Stimulated activated CD8-positive, alpha-beta memory T cell treated with anti-CD3 and anti-CD28 coated beads, Interleukin-4, amount 100 ng/mL, for 4 hours (primary cell): Measurements from ENCODE around the gene MACO1.
"Not testable (repeated sequence)": the region's sequence is repeated elsewhere in the genome, so short reads cannot be mapped to it uniquely, and the experiment has no call there.

ENCODE experiments used
- DNase-seq, 2 donors: peaks; one replicate each; pipeline ENCODE4 v3.0.0-alpha.2; 2020; ENCODE audit warnings: low read depth in 2 of 2, low spot score in 1 of 2

MACO1 gene

DNA sequence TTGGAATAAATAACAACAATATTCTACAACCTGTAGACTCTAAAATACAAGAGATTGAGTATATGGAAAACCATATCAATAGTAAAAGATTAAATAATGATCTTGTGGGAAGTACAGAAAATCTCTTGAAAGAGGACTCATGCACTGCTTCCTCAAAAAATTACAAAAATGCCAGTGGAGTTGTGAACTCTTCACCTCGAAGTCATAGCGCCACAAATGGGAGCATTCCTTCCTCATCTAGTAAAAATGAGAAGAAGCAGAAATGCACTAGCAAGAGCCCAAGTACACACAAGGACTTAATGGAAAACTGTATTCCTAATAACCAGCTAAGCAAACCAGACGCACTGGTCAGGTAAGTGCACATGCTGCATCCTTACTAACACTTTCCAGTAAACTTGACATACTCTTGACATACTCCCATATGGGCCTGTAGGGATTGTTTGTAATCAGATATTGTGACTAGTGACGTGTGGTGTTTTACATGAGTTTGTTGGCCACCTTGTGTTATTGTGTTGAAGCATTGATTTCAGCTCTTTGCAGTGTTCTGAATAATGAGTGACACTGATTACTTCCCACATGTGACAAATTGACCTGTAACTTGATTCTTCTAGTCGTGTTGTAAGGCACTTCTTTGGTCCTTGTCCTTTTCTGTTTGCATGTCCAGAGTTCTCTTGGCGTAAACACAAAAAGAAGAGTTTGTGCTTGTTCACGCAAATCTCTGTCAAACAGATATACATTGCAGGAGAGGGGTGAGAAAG lies 28.0 kb downstream of the MACO1 start:
- no peak for DNase-seq

DNA sequence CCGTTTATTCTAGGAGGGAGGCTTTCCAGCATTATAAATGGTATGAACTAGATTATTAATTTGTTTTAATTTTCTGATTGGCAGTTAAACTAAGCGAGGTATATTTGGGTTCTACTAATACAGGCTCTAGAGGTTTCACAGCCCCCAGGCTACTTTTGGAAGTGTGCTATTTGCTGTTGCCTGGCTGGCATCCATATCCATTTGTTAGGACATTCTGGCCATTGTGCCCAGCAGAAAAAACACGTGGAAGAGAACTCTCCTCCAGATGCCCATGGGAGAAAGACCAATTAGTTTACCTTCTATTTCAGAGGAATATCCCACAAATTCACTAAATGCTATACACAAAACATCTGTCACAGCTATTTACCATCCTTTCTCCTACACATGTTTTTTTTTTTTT lies 29.3 kb downstream of the MACO1 start:
- DNase-seq = no peak

DNA sequence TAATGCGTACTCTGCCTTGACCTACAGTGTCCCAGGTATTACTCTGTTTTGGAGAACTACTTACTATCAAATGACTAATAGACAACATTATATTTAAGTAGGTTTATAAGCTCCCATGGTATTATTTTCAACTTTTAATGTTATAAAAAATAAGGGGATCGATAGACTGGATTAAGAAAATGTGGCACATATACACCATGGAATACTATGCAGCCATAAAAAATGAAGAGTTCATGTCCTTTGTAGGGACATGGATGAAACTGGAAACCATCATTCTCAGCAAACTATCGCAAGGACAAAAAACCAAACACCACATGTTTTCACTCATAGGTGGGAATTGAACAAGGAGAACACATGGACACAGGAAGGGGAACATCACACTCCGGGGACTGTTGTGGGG lies 30.1 kb downstream of the MACO1 start:
- not testable (repeated sequence) for DNase-seq

DNA sequence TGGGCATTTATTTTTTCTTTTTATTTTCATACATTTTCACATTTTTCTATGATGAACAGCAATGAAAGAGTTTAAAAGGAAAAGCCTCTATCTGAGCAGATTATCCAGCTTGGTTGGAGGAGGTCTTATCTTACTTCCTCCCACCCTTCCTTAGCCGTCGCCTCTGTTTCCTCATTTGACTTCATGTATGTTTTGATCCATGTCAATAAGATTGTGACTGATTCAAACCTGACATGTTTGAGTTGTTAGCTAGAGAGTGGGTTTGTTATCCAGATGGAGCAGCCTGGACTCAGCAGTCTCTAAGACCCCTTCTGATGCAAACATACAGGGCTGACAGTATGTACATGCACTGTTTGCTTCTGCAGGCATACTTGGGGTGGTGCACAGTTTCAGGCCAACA lies 31.2 kb downstream of the MACO1 start:
- DNase-seq = no peak

DNA sequence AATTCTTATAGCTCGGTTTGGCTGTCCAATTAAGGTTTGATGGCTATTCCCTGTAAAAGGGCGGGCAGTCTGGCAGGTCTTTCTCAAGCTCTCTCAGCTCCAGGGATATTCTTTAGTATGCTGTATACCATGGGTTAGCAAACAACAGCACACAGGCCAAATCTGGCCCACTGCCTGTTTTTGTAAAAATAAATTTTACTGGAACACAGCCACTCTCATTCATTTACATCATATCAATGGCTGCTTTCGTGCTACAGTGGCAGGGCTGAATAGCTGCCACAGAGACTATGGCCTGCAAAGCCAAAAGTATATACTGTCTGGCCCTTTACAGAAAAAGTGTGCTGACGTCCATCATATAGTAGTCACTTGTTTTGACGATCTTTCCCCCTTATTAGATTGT lies 32.0 kb downstream of the MACO1 start:
- no peak for DNase-seq

DNA sequence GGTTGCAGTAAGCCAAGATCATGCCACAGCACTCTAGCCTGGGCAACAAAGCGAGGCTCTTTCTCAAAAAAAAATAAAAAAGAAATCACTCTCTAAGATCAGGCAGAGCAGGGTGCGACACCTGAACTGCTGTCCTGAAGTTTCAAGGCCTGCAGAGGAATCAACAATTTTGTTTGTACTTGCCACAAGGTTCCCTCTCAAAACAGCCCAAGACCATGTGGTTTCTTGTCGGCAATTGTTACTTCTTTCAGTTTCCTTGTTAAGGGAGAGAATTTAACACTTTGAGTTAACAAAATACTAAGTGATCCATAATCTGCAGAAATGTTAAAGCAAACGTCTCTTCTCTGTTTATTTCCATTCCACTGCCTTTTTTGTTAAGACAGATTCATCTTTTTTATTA lies 36.5 kb downstream of the MACO1 start:
- no peak for DNase-seq

DNA sequence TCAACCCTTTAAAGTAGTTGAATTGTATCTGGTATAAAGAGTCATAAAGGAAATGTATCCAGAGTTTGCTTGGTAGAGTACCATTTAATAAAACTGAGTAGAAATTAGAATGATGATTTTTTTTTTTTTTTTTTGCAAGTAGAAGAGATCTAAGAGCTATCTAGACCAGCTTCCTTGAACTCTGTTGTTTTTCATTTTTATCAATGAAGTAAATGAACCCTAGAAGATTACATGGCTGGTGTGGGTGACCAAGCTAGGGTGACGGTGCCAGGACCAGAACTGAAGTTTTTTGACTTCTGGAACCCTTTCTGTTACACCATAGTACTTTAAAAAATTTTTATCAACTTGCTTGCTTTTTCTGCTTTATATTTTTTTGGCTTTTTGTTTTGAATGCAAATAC lies 36.9 kb downstream of the MACO1 start:
- no peak for DNase-seq

DNA sequence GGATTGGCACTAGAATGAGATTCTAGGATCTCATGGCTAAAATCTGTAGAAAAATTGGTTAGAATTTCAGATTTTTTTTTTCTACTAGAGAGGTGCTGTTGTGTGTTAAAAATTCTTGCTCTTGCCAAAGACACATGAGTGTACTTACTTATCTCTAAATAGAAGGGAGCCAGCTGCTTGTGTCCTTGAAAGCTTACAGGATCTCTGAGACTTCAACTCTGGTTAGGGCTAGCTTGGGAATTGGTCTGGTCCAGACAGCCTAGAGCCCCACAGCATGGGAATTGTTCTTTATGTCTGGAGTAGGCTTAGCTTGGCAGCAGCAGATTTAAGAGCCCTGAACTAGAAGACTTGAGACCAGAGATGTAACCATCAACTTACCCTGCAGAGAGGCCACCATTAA lies 37.3 kb downstream of the MACO1 start:
- no peak for DNase-seq

DNA sequence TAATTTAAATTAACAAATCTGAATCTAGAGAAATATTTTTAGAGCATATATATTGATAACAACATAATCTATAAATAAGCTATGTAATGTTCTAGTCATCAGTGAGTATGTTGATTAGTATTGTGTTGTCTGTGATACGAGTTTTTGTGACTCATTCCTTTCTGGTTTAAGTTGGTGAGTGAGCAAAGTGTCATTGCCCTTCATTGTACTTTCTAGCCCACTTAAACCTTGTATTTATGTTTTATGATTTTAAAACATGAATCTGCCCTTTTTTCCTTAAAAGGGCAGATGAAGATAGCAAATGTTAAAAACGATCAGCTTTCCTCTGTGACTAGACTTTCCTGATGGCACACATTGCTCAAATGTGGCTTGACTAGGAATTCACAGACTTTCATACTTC lies 38.5 kb downstream of the MACO1 start:
- no peak for DNase-seq

DNA sequence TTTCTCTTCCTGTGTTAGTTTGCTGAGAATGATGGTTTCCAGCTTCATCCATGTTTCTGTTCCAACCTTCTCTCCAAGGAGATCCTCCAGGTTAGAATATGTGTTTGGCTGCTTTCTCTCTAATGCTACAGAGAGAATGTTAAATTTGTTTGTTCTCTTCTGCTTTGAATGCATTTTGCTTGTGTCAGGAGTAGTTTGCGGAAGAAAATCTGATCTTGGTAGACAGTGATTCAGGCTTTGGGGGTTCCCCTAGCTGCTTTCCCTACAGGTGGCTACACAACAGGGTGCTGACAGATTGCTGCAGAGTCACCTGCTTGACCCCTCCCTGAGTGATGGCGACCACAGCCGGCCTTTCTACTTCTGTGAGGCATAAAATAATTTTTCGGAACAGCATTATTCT lies 41.8 kb downstream of the MACO1 start:
- DNase-seq = no peak

DNA sequence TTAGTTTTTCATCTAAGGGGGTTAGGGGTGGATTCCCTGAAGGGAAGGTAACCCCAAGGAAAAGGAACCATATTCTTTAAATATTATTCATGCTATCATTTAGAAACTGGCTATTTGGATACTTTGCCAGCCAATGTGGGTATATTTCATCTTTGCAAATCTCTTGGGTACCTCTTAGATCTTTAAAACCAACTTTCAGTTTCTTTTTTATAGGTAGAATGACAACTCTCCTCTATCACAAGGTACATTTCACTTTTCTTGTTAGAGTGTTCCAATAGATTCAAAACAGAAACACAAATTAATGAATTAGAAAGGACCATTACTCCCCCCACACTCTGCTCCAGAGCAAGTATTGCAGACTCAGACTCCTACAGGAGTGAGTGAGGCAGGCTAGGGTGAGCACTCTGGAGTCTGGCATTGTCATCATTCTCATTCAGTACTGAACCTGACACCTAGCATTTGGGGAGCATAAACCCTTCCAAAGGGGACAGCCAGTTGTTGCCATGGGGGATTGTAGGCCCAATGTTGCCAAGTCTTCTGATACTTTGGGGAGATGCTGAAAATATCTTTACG lies 43.0 kb downstream of the MACO1 start:
- DNase-seq = no peak

DNA sequence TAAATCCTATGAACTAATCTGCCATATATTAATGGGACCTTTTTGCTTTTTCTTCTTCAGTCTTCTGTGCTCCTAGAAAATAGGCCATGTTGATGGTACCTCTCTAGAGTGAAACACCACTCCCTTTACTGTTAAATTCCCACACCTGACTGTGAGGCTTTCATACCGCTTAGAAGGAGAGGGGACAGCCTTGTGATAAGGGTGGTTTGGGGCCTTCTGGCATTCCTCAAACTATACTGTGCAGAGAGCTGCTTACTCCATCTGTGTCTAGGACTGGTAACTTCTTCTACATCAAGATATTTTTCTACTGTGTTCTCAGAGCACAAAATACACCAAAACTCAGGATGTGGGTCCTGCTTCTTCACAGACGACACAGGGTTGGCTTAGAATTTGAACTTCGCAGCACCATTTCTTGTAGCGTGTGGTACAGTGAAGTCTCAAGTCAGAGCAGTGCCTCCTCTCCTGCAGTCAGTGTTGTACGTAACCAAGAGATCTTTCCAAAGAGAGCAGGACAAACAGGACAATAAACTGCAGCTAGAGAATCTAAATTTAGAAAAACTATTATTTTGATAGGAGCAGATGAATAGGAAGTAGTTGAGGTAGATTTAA lies 43.8 kb downstream of the MACO1 start:
- DNase-seq = no peak

DNA sequence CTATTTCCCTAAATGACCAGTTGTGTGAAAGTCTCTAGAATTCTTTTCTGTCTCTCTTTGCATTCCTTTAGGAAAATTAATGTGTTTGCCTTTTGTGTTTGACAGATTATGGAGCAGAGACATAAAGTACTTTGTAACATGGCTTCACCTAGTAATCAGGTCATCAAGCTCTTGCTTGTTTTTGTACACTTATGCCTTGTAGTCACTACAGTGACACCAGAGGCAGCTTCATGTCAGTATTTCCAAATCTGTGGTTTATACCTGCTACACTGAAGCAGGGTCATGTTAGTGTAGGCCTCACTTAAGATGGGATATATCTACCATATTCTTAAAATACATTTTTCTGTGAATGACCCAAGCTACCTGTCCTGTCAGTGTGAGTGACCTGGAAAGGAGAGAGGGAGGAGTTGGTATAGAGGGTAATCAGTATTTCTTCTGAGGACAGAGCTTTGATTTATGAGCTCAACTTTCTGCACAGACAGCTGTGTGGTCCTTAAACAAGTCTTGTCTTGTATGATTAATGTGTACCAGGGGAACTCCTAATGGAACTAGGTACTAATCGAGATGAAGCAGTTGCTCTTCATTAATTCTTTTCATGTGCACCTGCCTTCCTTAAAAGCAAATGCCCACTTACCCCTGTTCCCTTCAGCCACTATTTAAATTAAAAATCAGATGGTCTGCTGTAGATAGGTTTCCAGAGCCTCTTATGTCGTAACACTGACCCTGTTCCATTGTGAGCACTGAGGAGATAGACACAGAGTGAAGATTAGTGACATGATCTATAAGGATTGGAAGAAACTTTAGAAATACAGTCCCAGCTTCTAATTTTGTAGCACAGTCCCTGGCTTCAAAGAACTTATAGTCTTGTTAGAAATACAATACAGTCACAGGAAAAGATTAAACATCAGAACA lies 45.7 kb downstream of the MACO1 start:
- DNase-seq = no peak

DNA sequence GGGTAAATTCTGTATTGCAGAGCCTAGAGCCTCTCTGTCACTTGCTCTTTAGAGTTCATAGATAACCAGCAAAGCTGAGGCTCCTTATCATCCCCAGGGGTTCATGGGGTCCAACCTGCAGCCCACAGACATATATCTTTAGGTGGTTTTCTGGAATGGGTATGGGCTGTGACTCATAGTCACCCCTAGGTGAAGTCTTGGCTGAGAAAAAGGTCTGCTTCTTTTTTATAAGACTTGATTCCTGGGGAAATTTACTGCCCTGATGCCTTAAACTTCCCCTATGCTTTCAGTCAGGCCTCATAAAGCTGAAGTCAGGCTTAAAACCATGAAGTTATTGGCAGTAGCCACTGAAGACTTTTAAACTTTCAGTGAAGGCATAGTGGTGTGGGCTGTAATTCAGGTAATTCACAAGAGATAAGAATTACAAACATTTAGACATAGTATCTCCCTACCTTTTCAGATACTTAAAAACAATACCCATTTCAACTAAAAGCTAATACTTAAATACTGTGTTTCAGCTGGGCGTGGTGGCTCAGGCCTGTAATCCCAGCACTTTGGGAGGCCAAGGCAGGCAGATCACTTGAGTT lies 46.8 kb downstream of the MACO1 start:
- no peak for DNase-seq

DNA sequence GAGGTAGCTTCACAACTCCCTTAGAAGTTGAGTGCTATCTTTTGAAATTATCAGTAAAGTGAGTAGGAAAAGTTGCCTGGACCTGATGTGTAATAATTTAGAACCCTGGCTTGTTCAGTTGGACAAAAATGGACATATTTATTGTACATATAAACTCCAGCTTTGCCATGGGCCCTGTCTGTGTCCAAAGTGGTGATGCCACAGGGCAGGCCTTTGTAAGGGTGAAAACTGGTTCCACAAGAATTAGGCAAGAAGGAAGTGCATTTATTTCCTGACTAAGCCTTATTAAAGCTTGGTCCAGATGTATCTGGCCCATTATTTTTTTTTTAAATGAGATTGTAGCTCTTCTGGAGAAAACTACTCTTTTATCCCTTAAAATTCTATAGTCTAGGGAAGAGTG lies 47.9 kb downstream of the MACO1 start:
- DNase-seq = no peak

DNA sequence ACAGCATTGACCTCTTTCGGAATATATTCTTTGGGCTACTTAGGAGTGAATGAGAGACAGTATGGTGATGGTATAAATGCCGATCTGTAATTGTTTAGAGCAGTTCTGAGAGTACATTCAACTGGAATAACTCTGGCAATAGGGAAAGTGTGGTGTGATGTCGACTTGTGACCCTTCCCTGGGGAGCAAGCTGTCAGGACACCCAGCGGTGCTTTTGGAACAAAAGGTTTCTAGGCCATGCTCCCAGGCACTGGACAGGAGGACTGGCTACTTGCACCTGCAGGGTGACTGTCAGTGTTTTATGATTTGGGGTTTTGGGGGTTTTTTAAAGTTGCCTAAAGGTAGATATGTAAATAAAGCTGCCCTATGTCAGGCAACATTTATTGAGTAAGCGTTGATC lies 50.9 kb downstream of the MACO1 start:
- no peak for DNase-seq

DNA sequence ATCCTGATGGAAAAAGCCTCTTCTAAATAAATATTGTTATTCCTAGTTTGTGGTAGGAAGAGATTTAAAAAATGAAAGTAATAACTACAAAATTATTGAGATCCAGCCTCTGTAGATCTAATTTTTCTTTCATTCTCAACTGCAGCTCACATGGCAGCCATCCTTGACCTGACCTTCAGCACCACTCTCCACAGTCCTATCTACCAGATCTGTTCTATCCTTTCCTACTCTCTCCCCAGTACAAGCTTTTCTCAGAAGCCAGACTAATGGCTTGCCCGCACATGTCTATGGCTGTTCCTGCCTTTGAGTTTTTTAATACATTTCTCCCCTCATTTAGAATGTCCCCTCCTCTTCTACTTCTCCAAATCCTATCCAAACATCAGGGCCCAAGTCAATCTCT lies 51.5 kb downstream of the MACO1 start:
- no peak for DNase-seq

DNA sequence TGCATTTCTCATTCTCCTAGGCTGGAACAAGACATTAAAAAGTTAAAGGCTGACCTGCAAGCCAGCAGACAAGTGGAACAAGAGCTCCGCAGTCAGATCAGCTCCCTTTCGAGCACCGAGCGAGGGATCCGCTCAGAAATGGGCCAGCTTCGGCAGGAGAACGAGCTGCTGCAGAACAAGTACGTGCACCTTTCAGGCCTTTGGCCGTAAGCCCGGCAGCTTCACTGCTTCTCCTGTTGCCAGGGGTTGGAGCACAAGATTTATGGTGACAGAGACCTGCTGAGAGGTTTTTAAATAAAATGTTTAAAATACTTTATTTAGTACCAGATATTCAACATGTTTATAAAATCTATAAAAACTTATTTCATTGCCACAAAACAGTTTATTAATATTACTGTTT lies 53.4 kb downstream of the MACO1 start:
- no peak for DNase-seq

DNA sequence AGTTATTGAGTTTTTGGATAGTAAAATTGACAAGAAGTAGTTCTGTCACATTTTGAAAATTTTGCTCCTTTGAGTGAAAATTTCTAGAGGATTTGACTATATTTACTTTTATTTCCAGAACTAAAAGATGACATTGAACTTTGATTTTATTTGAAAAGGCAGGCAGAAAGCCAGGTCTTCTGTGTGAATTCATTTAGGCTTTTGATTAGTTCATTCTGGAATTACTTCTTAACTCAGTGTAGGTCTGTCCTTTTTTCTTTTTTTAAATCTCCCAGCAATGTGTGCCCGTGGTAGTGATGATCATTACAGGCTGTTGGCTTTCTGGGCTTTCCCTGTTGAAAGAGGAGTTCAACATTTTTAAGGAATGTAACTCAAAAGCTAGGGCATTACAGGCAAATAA lies 53.8 kb downstream of the MACO1 start:
- no peak for DNase-seq

DNA sequence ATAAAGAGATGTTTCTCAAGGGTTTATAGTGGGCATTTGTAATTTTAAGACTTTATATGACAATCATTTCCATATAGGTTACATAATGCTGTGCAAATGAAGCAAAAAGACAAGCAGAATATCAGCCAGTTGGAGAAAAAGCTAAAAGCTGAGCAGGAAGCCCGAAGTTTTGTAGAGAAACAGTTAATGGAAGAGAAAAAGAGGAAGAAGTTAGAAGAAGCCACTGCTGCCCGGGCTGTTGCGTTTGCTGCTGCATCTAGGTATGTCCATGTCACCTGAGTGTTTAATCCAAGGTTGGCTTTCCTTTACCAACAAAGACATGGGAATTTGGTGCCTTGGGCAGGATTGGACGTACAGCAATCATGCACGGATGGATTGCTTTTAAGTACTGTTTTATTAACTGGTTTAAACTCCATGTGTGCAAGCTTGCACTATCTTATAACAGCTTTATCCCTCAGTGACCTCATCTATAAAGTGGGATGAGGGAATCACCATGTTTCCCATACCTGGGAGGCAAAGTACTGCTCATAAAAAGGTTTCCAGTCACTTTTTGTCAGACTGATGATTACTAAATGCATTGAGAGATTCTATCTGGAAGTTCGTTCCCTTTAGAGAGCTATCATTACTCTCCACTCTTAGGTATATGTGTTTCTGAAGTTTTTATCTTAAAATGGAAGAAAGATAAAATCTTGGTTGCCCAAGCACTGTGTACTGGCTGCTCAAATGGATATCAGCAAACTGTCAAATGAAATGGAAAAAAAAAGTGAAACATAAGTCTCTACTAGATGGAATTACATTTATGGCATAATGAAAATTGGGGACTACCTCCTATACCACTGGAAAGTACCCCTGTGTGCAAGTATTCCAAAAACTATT lies 55.1 kb downstream of the MACO1 start:
- DNase-seq = no peak
